ENCODE results near the gene TMEM171. TPM values are rescaled to one million over a fixed set of nuclear protein-coding genes. Genes with fewer than 3 reads are reported as not detected.
A peak's percentile ranks its signal among the peaks of the same experiment; 100 is the strongest.

TMEM171 gene
- total RNA-seq, 2 donors from 2014 or later: 0.21 TPM; not detected in 1

DNA sequence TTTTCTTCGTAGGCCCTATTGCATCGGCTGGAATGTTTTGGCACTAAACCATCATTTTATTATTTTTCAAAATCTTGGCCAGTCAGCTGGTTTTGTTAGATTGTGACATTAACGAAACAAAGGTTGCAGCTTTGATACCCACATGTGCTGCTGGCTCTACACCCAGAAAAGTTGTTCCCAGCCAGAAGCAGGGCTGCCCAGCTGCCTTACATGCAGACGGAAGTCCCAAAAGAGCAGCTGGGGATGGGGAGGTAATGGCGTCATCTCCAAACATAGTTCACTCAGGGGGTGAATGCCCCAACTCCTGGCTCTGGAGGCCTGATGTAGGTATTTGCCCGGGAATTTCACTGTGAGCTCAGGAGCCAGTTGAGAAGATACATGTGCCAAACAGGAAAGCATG lies 23.3 kb downstream of the TMEM171 start:
- ATAC-seq: peak in 1 of 2 donors; percentile 53
- no peak for DNase-seq
- intact Hi-C loops (cut with DNase I): no loop called here

DNA sequence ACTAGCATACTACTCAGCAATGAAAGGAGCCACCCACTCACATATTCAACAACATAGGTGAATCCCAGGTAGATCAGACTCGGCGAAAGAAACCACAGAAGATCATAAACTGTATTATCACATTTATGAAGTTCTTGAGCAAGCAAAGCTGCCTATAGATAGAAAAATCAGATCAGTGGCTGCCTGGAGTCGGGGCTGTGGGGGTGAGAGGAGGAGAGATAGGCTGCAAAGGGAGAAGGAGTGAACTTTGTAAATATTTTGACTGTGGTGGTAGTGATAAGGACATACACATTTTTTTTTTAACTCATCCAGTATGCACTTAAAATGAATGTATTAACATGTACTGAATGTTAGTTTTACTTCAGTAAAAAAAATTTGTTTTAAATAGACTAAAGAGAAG lies 29.2 kb downstream of the TMEM171 start:
- intact Hi-C loops (cut with DNase I): no loop called here
- ATAC-seq (no peak), DNase-seq (no peak)

DNA sequence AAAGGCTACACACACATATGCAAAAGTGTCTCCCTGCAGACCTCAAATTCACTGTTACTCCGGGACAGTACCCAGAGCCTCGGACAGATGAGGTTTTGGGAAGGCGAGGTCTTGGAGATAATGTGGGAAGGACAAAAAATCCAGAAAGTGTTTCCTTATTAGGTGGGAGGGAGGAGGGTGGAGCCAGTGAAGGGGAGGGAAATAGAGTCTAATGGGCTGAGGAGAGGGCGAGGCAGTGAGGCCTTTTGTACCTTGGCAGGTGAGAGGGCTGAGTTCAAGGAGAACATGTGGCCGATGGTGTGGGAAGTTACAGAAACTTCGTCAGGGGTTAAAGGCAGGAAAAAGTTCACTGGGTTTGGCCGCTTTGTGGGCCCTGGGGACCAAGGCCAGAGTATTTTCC lies 30.5 kb downstream of the TMEM171 start:
- DNase-seq: no peak
- ATAC-seq: no peak
- intact Hi-C loops (cut with DNase I): no loop called here

DNA sequence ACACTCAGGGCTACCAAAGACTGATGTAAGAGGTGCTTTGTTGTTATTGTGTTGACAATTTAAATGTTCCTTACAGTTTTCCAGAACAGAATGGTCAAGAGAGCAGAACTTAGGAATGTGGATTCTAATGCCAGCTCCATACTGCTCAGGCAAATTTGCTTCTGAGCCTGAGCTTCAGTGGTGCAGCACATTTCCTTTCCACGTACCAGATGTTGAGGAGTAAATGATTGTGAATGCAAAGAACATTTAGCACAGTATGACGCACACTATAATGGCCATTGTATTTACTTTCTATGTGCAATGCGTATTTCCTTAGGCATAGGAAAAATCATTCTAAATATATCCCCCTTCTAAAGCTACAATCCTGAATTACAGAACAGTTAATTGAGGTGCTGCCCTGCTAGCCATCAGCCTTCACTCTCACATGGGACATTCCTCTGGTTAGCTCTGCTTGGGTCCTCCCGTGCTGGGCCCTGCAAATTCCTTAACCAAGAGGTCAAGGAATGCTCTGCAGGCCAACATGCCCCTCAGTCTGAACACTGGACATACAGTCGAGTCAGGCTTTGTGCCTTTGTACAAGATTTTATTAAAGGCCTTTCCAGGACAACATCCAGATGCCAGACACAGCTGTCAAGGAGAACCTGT lies 31.5 kb downstream of the TMEM171 start:
- no peak for DNase-seq
- intact Hi-C loops (cut with DNase I): no loop called here
- ATAC-seq: no peak

DNA sequence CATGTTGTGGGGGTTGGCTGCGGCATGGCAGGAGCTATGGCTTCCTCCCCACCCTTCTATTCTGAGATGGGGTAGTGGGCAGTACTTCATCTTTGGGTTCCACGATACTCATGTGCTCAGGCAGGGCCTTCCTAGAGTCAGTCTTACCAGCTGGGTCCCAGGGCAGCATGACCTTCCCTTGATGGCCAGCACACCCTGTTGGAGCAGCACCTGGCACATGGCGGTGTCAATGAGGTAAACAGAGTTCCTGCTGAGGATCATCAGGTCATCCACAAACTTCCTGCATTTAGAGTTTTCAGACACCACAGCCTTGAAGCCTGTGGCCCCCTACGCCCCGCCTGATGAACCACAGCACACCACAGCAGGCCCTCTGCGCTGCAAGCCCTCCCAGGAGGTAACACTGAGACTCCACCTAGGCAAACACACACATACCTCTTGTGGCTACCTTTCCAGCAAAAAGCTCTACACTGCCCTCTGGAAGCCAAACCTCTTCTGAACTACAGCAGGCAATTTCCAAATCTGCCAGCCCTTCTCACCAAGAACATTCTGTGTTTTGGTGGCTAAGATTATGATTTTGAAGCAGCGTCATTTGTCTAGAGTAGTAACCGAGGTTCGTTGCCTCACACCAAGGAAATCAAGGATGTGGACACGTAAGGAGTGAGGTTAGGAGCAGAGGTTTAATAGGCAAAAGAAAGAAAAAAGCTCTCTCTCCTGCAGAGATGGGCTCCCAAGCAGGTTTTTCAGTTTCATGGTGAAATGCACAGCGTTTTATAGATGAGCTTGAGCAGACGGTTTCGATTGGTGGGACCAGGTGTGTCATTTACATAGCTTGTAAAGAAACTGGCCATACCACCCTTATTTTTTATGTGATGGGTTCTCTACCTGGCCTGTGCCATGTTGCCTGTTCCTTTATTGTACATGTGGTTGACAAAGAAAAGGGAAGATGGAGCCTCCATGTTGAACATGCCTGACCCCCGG lies 32.3 kb downstream of the TMEM171 start:
- ATAC-seq: no peak
- intact Hi-C loops (cut with DNase I): no loop called here
- no peak for DNase-seq

DNA sequence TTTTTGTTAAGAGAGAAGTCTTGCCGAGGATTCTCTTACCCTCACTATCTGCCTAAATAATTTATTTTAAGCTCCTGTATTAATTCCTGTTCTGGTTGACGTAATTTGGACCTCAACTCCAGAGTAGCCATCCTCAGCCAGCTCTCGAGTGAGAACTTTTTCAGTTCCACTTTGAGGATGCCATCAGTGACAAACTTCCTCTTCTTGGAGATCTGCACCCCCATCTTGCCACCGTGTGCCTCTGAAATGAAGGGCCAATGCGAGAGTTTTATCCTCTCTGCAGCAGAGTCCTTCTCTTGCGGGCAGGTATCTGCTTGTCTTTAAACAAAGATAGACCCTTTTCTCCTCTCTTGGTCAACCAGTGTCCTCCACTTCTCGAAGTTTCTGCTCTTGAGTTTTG lies 33.1 kb downstream of the TMEM171 start:
- intact Hi-C loops (cut with DNase I): no loop called here
- ATAC-seq: no peak
- no peak for DNase-seq

DNA sequence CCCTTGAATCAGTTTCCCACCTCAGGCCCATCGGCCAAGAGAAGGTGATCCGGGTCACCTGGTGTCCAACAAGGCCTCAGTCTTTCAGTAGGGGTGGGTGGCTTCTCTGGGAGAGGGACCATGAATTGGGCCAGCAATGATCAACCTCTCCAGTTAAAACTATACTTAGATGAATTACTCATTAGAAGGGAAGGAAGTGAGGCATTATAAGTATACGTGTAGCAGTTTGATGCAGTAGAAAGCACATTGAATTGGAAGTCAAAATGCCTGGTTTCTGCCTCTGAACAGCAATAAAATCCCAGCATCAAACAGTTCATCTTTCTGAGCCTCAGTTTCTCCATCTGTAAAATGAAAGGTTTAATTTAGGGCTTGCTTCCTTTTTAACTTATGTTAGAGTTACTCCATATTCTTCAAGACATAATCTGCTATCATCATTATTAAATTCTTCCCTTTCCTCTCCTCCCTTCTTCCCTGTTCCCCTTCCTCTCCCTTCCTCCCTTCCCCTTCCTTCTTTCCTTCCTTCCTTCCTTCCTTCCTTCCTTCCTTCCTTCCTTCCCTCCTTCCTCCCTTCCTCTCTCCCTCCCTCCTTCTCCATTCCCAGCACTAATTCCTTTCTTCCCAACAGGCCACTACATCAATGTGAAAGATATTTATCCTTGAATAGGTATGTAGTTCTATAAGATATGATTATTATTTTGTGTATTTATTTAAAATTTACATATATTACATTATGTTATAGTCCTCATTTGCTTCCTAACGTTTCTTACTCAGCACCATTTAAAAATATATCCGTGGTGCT lies 34.0 kb downstream of the TMEM171 start:
- intact Hi-C loops (cut with DNase I): no loop called here
- DNase-seq (no peak), ATAC-seq (no peak)

DNA sequence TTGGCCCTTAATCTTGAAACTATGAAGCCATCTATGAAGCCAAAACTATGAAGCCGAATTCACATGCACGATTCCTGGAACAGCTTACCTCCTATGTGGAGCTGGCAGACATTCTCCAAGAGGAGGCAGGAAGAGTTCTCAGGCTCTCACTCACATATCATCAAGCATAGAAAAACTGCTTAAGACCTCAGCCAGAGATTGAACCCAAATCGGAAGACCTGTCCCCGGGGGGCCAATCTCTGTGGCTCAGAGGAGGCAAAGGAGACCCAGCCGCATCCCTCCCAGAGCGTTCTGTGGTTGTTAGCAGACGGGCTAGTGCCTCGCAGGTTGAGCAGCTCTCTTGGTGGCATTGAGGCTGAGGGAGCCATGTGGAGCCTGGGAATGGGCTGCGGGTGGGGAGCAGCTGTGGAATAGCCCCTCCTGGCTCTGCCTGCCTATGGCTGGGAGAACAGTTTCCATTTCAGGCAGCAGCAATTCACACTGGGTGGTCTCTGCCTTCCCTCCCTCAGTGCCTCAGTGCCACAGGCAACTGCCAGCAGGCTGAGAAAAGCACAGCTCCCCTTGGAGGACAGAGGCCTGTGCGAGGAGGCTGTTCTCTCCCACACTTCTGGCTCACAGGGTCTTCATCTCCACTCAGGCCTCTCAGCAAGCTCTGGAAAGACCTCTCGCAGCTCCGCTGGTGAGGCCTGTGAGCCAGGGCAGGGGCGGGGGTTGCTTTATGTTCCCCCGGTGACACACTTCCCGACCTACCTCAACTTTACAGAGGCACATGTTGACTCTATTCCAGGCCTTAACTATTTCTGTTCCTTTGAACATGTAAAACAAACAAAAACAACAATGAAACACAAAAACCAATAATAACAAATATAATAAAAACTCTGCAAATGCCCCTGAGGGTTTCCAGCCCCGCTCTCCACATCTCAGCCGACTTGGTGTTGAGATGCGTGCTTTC lies 35.2 kb downstream of the TMEM171 start:
- DNase-seq: no peak
- ATAC-seq: no peak
- intact Hi-C loops (cut with DNase I): no loop called here

DNA sequence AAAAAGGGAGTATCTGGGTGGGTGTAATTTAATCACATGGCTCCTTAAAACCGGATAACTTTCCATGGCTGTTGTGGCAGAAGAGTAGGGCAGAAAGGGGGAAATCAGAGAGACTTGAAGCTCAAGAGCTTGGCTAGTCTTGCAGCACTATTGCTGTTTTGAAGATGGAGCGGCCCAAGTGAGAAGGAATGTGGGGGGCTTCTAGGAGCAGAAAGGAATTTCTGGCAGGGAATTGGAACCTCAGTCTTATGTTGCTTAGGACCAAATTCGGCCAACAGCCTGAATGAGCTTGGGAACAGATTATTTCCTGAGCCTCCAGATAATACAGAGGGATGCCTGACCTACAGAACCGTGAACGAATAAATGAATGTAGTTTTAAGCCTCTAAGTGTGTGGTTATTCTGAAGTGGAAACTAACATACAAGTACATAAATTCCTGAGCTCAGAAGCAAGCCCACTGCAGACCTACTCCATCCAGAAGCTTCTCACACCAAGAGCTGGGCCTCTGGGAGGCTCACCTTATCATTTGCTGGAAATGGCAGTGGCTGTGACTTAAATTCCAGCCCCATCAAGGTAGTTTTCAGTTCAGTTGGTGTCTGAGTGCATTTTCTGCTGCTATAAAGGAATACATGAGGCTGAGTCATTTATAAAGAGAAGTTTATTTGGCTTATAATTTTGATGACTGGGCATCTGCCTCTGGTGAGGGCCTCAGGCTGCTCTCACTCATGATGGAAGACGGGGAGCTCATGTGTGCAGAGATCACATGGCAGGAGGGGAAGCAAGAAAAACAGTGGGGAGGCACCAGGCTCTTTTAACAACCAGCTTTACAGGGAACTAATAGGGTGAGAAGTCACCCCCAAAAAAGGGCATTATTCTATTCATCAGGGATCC lies 37.3 kb downstream of the TMEM171 start:
- intact Hi-C loops (cut with DNase I): no loop called here
- ATAC-seq (no peak), DNase-seq (no peak)

DNA sequence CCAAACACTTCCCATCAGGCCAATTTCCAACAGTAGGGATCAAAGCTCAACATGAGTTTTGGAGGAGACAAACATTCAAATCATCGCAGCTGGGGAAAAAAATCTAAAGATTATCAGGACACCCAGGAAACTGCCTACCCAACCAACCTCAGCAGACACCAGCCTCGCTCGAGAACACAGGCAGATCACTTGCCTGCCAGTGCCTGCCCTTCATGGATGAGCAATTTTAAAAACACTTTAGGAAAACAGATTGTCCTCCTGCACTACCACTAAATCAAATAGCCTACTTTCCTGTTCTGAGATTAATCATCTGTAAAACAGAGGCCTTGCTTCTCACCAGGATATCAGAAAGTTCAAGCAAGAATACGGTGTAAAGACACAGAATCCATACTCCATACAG lies 37.9 kb downstream of the TMEM171 start:
- intact Hi-C loops (cut with DNase I): no loop called here
- no peak for ATAC-seq
- DNase-seq: no peak

DNA sequence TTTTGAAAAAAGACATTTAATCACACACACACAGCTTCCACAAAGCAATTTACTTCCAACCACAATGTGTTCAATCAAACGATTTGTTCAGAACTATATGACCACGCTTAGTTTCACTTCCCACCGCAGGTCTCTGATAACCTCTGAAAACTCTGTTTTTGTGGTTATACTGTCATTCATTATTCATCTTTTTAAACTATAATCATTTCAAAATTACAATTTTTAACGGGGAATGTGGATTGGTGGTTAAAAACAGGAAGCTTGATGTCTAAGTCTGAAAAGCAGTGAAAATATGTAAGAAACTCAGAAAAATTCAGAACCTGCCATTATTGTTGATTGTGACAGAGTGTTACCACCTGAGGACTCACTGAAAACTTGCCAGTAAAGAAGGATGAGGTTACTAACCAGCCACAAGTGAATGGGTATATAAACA lies 39.9 kb downstream of the TMEM171 start:
- DNase-seq: no peak
- no peak for ATAC-seq
- intact Hi-C loops (cut with DNase I): no loop called here

DNA sequence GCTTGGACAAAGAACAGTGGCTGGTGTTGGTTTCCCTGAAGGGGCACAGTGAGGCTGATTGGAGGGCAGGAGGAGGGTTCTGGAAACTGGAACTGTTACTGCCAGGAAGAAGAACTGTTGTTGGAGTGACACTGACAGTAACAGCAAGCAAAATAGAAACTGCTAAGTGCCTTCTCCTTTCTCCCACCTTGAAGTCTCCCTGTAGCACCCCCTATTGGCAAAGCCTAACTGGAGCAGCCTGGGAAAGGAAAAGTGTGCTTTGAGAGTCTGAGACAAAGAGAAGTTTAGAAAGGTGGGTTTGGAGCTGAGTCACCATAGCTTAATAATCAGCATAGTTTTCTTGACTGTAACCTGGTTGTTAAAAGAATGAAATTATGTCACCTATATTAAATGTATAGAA lies 50.1 kb downstream of the TMEM171 start:
- no peak for DNase-seq
- no peak for ATAC-seq
- intact Hi-C loops (cut with DNase I): no loop called here

DNA sequence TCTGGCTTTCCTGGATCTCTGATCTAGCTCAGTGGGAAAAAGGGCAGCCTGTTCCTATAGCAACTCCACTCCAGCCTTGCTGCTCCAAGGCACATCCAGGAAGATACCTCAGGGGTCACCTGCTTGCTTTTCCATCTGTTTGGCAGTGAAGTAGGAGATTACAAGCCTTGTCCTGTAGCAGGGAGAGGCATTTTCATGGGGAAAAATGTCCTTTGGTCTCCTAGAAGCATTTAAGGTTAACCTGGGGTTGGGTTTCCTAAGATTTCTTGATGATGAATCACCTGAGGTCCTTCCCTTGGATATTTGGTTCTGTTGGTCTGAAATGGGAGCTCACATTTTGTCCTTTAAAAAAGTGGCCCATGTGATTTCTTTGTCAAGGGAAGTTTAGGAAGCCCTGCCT lies 51.1 kb downstream of the TMEM171 start:
- intact Hi-C loops (cut with DNase I): no loop called here
- ATAC-seq: no peak
- DNase-seq: no peak

DNA sequence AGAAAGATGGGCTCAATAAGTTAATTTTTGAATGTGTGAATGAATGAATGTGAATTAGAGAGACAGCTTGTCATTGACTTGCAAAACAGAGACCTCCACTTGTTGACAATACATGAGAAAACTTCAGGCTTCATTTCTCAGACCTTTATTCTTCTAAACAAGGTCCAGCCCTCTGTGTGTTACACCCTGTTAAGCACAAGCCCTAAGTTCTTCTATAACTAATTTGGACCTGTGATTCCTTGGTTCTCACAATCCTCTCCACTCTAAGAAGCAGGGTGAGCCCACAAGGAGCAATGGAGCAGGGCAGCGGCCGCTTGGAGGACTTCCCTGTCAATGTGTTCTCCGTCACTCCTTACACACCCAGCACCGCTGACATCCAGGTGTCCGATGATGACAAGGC lies 52.6 kb downstream of the TMEM171 start, which contains the start of gene TMEM174:
TSS of gene TMEM174 (plus strand) at position 243 of the 400 bp plus-strand sequence. CDS start at position 294, 51 bp downstream.
- no peak for ATAC-seq

DNA sequence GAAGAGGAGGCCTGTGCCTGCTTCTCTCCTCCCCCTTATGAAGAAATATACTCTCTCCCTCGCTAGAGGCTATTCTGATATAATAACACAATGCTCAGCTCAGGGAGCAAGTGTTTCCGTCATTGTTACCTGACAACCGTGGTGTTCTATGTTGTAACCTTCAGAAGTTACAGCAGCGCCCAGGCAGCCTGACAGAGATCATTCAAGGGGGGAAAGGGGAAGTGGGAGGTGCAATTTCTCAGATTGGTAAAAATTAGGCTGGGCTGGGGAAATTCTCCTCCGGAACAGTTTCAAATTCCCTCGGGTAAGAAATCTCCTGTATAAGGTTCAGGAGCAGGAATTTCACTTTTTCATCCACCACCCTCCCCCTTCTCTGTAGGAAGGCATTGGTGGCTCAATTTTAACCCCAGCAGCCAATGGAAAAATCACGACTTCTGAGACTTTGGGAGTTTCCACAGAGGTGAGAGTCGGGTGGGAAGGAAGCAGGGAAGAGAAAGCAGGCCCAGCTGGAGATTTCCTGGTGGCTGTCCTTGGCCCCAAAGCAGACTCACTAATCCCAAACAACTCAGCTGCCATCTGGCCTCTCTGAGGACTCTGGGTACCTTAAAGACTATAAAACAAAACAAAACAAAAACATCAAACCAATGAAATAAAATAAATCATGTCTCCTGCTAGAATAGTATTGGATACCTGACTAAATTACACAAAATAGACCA lies 53.9 kb downstream of the TMEM171 start:
- intact Hi-C loops (cut with DNase I): no loop called here
- DNase-seq: no peak
- ATAC-seq: peak in 1 of 2 donors; percentile 38

More for the DNA sequence above, 52.6 kb downstream of the TMEM171 start, which contains the start of gene TMEM174:
- no peak for DNase-seq
- intact Hi-C loops (cut with DNase I): no loop called here

DNA sequence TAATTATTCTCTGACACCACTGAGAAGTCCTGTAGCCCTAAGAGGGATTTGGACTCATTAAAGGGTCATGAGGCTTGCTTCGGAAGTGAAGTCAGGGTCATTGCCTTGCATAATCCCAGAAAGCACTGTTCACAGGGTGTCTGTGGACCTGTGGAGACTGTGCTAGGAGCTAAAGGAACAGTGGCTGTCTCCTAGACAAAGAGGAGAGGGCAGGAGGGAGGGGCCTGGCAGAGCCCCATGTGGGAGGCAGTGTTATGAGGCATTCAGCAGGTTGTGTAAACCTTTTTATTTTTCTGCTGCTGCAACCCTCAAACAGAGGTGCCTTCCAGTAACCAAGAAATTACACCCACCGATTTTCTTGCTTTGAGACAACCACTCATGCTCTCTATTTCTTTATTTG lies 55.9 kb downstream of the TMEM171 start:
- intact Hi-C loops (cut with DNase I): no loop called here
- ATAC-seq (no peak), DNase-seq (no peak)

DNA sequence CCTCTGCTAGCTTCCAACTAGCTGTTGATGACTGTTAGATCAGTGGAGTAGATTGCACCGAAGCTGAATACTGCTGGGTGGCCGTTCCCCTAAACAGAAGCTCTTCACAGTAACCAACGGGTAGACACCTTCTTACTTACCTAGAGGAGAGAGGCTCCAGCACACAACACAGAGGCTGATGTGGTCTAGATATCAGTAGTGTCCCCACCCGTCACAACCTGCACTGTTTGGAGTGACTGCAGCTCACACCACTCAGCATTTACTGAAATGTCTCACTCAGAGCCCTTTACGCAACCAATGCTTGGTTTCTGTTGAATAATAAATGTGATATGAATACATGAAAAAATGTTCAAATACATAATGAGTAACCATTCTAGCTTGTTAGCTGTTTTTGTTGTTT lies 57.9 kb downstream of the TMEM171 start:
- ATAC-seq (no peak), DNase-seq (no peak)
- intact Hi-C loops (cut with DNase I): no loop called here
